Measurements from ENCODE around the gene B4GAT1. TPM values are rescaled to one million over a fixed set of nuclear protein-coding genes. Genes with fewer than 3 reads are reported as not detected.

B4GAT1 gene
- total RNA-seq, 2 donors from 2014 or later = 29.4 to 45.7 TPM

- no peak for TF ChIP-seq CTCF (conservative IDR thresholded peaks at IDR 0.05)
- Histone ChIP-seq H3K4me1 (ENCODE audit: control insufficient read depth, insufficient read depth, low read length) (peaks cover 2% of the 10 kb centered on the region), H3K27ac (ENCODE audit: low read depth, low read length) (no peak overlapping the region), H3K27me3 (ENCODE audit: control insufficient read depth, insufficient read depth, low read length, poor library complexity, severe bottlenecking) (no peaks in the 10 kb centered on the region), H3K4me3 (ENCODE audit: low read length) (no peak overlapping the region), H3K36me3 (ENCODE audit: control insufficient read depth, insufficient read depth, low read length) (no peaks in the 10 kb centered on the region), H3K9me3 (ENCODE audit: control insufficient read depth, low read length) (no peaks in the 10 kb centered on the region), H3K9ac (ENCODE audit: extremely low read depth, low read length, poor library complexity, severe bottlenecking) (no peak overlapping the region)
- H3K4me3 Mint-ChIP-seq = no peak overlapping the region
- 91 to 100% methylated on average over 1 to 10 of the region's 10 CpGs for WGBS, 2 experiments (ENCODE audit: insufficient coverage in 1 of 2, insufficient read length in 1 of 2)
- no peaks in the 10 kb centered on the region for H3K9me3 Mint-ChIP-seq
- no peak overlapping the region for H3K27ac Mint-ChIP-seq
- no peak for DNase-seq
- peaks cover 12% of the 10 kb centered on the region for H3K27me3 Mint-ChIP-seq (ENCODE audit: insufficient read depth)
- H3K36me3 Mint-ChIP-seq (ENCODE audit: low read depth) = peaks cover 2% of the 10 kb centered on the region
- H3K4me1 Mint-ChIP-seq = peaks cover 4% of the 10 kb centered on the region
Measured at GRCh38 chr11:66330931-66331330, 16.5 kb downstream of the B4GAT1 start.

GRCh38 chr11:66329165-66329673, 18.2 kb downstream of the B4GAT1 start:
- DNase-seq = no peak
- no peak for TF ChIP-seq CTCF (conservative IDR thresholded peaks at IDR 0.05)
- H3K27ac Mint-ChIP-seq = no peak overlapping the region
- H3K9ac ChIP-seq (ENCODE audit: extremely low read depth, low read length, poor library complexity, severe bottlenecking) = no peak overlapping the region
- H3K36me3 Mint-ChIP-seq (ENCODE audit: low read depth) = peaks cover 2% of the 10 kb centered on the region
- H3K4me1 ChIP-seq (ENCODE audit: control insufficient read depth, insufficient read depth, low read length) = peaks cover 2% of the 10 kb centered on the region
- H3K4me1 Mint-ChIP-seq = peaks cover 4% of the 10 kb centered on the region
- peaks cover 10% of the 10 kb centered on the region for H3K27me3 Mint-ChIP-seq (ENCODE audit: insufficient read depth)
- 92 to 93% methylated on average over 3 of the region's 3 CpGs for WGBS, 2 experiments (ENCODE audit: insufficient coverage in 1 of 2, insufficient read length in 1 of 2)
- no peaks in the 10 kb centered on the region for H3K9me3 Mint-ChIP-seq
- H3K9me3 ChIP-seq (ENCODE audit: control insufficient read depth, low read length) = no peaks in the 10 kb centered on the region
- no peak overlapping the region for H3K4me3 Mint-ChIP-seq
- no peak overlapping the region for H3K4me3 ChIP-seq (ENCODE audit: low read length)
- no peak overlapping the region for H3K27ac ChIP-seq (ENCODE audit: low read depth, low read length)
- no peaks in the 10 kb centered on the region for H3K27me3 ChIP-seq (ENCODE audit: control insufficient read depth, insufficient read depth, low read length, poor library complexity, severe bottlenecking)
- H3K36me3 ChIP-seq (ENCODE audit: control insufficient read depth, insufficient read depth, low read length) = no peaks in the 10 kb centered on the region

- 14 to 22% methylated on average over 16 to 19 of the region's 19 CpGs for WGBS, 2 experiments (ENCODE audit: insufficient coverage in 1 of 2, insufficient read length in 1 of 2)
- no peaks in the 10 kb centered on the region for H3K27me3 ChIP-seq (ENCODE audit: control insufficient read depth, insufficient read depth, low read length, poor library complexity, severe bottlenecking)
- Mint-ChIP-seq H3K4me3 (peak overlapping the region; percentile 28), H3K36me3 (ENCODE audit: low read depth) (peaks cover 2% of the 10 kb centered on the region), H3K4me1 (peaks cover 4% of the 10 kb centered on the region), H3K27ac (peak overlapping the region; percentile 35), H3K9me3 (no peaks in the 10 kb centered on the region), H3K27me3 (ENCODE audit: insufficient read depth) (peaks cover 10% of the 10 kb centered on the region)
- peaks cover 2% of the 10 kb centered on the region for H3K4me1 ChIP-seq (ENCODE audit: control insufficient read depth, insufficient read depth, low read length)
- no peak overlapping the region for H3K4me3 ChIP-seq (ENCODE audit: low read length)
- no peaks in the 10 kb centered on the region for H3K9me3 ChIP-seq (ENCODE audit: control insufficient read depth, low read length)
- H3K27ac ChIP-seq (ENCODE audit: low read depth, low read length) = no peak overlapping the region
- peak; percentile 96 for DNase-seq
- TF ChIP-seq CTCF (conservative IDR thresholded peaks at IDR 0.05) = peak; percentile 97
- no peaks in the 10 kb centered on the region for H3K36me3 ChIP-seq (ENCODE audit: control insufficient read depth, insufficient read depth, low read length)
- H3K9ac ChIP-seq (ENCODE audit: extremely low read depth, low read length, poor library complexity, severe bottlenecking) = no peak overlapping the region
Measured at GRCh38 chr11:66328302-66329144, 18.9 kb downstream of the B4GAT1 start.

Measured in endodermal cell (in vitro differentiated cells).